Measurements from ENCODE around the gene TTC33. TPM values are rescaled to one million over a fixed set of nuclear protein-coding genes. Genes with fewer than 3 reads are reported as not detected.
A peak's percentile ranks its signal among the peaks of the same experiment; 100 is the strongest.

Gene TTC33
- total RNA-seq, 2 donors from 2014 or later: 13.5 to 19.3 TPM

GRCh38 chr5:40681363-40682153, 74.2 kb downstream of the TTC33 start:
- no peaks in the 10 kb centered on the region for H3K36me3 Mint-ChIP-seq (ENCODE audit: low read depth)
- H3K4me1 Mint-ChIP-seq: peaks cover 22% of the 10 kb centered on the region
- peak; percentile 74 for DNase-seq
- H3K27ac Mint-ChIP-seq: no peak overlapping the region
- no peaks in the 10 kb centered on the region for H3K4me1 ChIP-seq (ENCODE audit: control insufficient read depth, insufficient read depth, low read length)
- H3K36me3 ChIP-seq (ENCODE audit: control insufficient read depth, insufficient read depth, low read length): no peaks in the 10 kb centered on the region
- peak overlapping the region; percentile 72 for H3K4me3 Mint-ChIP-seq
- TF ChIP-seq, protein P1, sequence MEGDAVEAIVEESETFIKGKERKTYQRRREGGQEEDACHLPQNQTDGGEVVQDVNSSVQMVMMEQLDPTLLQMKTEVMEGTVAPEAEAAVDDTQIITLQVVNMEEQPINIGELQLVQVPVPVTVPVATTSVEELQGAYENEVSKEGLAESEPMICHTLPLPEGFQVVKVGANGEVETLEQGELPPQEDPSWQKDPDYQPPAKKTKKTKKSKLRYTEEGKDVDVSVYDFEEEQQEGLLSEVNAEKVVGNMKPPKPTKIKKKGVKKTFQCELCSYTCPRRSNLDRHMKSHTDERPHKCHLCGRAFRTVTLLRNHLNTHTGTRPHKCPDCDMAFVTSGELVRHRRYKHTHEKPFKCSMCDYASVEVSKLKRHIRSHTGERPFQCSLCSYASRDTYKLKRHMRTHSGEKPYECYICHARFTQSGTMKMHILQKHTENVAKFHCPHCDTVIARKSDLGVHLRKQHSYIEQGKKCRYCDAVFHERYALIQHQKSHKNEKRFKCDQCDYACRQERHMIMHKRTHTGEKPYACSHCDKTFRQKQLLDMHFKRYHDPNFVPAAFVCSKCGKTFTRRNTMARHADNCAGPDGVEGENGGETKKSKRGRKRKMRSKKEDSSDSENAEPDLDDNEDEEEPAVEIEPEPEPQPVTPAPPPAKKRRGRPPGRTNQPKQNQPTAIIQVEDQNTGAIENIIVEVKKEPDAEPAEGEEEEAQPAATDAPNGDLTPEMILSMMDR (conservative IDR thresholded peaks at IDR 0.05): no peak
- peaks cover 56% of the 10 kb centered on the region for H3K27me3 Mint-ChIP-seq (ENCODE audit: insufficient read depth)
- no peak overlapping the region for H3K27ac ChIP-seq (ENCODE audit: low read depth, low read length)
- no peak overlapping the region for H3K9ac ChIP-seq (ENCODE audit: extremely low read depth, low read length, poor library complexity, severe bottlenecking)
- H3K9me3 Mint-ChIP-seq: no peaks in the 10 kb centered on the region
- H3K27me3 ChIP-seq (ENCODE audit: control insufficient read depth, insufficient read depth, low read length, poor library complexity, severe bottlenecking): peaks cover 50% of the 10 kb centered on the region
- H3K9me3 ChIP-seq (ENCODE audit: control insufficient read depth, low read length): no peaks in the 10 kb centered on the region
- WGBS, 2 experiments (ENCODE audit: insufficient coverage in 1 of 2, insufficient read length in 1 of 2): 6 to 35% methylated on average over 24 to 67 of the region's 67 CpGs
- H3K4me3 ChIP-seq (ENCODE audit: low read length): peak overlapping the region; percentile 77

DNA sequence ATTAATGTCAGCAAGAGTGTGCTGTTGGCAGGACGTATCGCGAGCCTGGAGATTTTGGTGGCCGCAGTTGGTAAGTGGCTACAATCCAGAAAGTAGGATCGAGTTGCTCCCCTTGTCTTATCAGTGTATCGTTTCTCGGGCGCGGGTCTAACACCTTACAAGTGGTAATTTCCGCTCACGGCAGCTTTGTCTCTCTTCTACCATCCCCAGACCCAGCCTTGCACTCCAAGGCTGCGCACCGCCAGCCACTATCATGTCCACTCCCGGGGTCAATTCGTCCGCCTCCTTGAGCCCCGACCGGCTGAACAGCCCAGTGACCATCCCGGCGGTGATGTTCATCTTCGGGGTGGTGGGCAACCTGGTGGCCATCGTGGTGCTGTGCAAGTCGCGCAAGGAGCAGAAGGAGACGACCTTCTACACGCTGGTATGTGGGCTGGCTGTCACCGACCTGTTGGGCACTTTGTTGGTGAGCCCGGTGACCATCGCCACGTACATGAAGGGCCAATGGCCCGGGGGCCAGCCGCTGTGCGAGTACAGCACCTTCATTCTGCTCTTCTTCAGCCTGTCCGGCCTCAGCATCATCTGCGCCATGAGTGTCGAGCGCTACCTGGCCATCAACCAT, 74.9 kb downstream of the TTC33 start:
- no peaks in the 10 kb centered on the region for H3K36me3 Mint-ChIP-seq (ENCODE audit: low read depth)
- Histone ChIP-seq H3K4me3 (ENCODE audit: low read length) (peak overlapping the region; percentile 77), H3K9me3 (ENCODE audit: control insufficient read depth, low read length) (no peaks in the 10 kb centered on the region), H3K4me1 (ENCODE audit: control insufficient read depth, insufficient read depth, low read length) (no peaks in the 10 kb centered on the region), H3K27me3 (ENCODE audit: control insufficient read depth, insufficient read depth, low read length, poor library complexity, severe bottlenecking) (peaks cover 50% of the 10 kb centered on the region), H3K9ac (ENCODE audit: extremely low read depth, low read length, poor library complexity, severe bottlenecking) (no peak overlapping the region), H3K27ac (ENCODE audit: low read depth, low read length) (no peak overlapping the region), H3K36me3 (ENCODE audit: control insufficient read depth, insufficient read depth, low read length) (no peaks in the 10 kb centered on the region)
- 5 to 33% methylated on average over 17 to 37 of the region's 37 CpGs for WGBS, 2 experiments (ENCODE audit: insufficient coverage in 1 of 2, insufficient read length in 1 of 2)
- peak overlapping the region; percentile 72 for H3K4me3 Mint-ChIP-seq
- DNase-seq: peak; percentile 79
- H3K27me3 Mint-ChIP-seq (ENCODE audit: insufficient read depth): peaks cover 57% of the 10 kb centered on the region
- H3K4me1 Mint-ChIP-seq: peaks cover 22% of the 10 kb centered on the region
- H3K9me3 Mint-ChIP-seq: no peaks in the 10 kb centered on the region
- TF ChIP-seq, protein P1 (conservative IDR thresholded peaks at IDR 0.05): peak; percentile 61
- H3K27ac Mint-ChIP-seq: no peak overlapping the region

DNA sequence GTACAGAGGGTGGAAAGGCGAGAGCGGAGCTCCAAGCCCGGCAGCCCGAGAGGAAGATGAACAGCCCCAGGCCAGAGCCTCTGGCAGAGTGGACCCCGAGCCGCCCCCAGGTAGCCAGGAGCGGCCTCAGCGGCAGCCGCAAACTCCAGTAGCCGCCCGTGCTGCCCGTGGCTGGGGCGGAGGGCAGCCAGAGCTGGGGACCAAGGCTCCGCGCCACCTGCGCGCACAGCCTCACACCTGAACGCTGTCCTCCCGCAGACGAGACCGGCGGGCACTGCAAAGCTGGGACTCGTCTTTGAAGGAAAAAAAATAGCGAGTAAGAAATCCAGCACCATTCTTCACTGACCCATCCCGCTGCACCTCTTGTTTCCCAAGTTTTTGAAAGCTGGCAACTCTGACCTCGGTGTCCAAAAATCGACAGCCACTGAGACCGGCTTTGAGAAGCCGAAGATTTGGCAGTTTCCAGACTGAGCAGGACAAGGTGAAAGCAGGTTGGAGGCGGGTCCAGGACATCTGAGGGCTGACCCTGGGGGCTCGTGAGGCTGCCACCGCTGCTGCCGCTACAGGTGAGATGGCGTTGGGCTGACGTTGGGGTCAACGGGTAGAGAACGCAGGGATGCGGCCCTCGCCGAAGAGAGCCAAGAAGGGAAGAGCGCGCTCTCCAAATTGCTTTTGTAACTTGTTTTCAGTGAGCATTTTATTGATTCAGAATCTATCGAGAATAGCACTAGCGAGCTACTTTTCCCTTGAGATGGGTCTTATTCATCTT, 75.7 kb downstream of the TTC33 start, which contains the start of gene PTGER4:
TSS of gene PTGER4 (plus strand) at position 3 of the 769 bp plus-strand sequence. CDS start 1,079 bp downstream, outside the sequence.
- peaks cover 50% of the 10 kb centered on the region for H3K27me3 ChIP-seq (ENCODE audit: control insufficient read depth, insufficient read depth, low read length, poor library complexity, severe bottlenecking)
- H3K4me1 Mint-ChIP-seq: peaks cover 22% of the 10 kb centered on the region
- no peak within 1 kb of the TSS for H3K27ac ChIP-seq (ENCODE audit: low read depth, low read length)
- H3K36me3 ChIP-seq (ENCODE audit: control insufficient read depth, insufficient read depth, low read length): no peaks in the 10 kb centered on the region
- TF ChIP-seq, protein P1 (conservative IDR thresholded peaks at IDR 0.05): no peak
- H3K27me3 Mint-ChIP-seq (ENCODE audit: insufficient read depth): peaks cover 57% of the 10 kb centered on the region
- H3K4me3 ChIP-seq (ENCODE audit: low read length): peak within 1 kb of the TSS; percentile 77
- no peaks in the 10 kb centered on the region for H3K9me3 ChIP-seq (ENCODE audit: control insufficient read depth, low read length)
- H3K9me3 Mint-ChIP-seq: no peaks in the 10 kb centered on the region
- H3K4me3 Mint-ChIP-seq: peak within 1 kb of the TSS; percentile 72
- DNase-seq: peak; percentile 75
- H3K9ac ChIP-seq (ENCODE audit: extremely low read depth, low read length, poor library complexity, severe bottlenecking): no peak within 1 kb of the TSS
- H3K4me1 ChIP-seq (ENCODE audit: control insufficient read depth, insufficient read depth, low read length): no peaks in the 10 kb centered on the region
- 3 to 6% methylated on average over 34 to 44 of the region's 44 CpGs for WGBS, 2 experiments (ENCODE audit: insufficient coverage in 1 of 2, insufficient read length in 1 of 2)
- no peaks in the 10 kb centered on the region for H3K36me3 Mint-ChIP-seq (ENCODE audit: low read depth)
- no peak within 1 kb of the TSS for H3K27ac Mint-ChIP-seq

Data from endodermal cell (in vitro differentiated cells).